Muscle of leg (tissue), 9 donors: ENCODE results near the gene LYSET. TPM values are rescaled to one million over a fixed set of nuclear protein-coding genes. Genes with fewer than 3 reads are reported as not detected.

ENCODE experiments used
- polyA plus RNA-seq, 8 donors: library from polyadenylated mRNA; unstranded; fragments of 120-200 nt; gene quantifications; one replicate each; pipeline versions ENCODE4 v1.2.1 to v1.2.3, GENCODE V29; 2013; ENCODE audit warnings: inconsistent platforms in 1 of 8, low replicate concordance in 1 of 8; ENCODE audit not compliant: insufficient read length in 8 of 8, insufficient read depth in 1 of 8
- total RNA-seq: library from RNA; stranded (reverse); fragments of 120-200 nt; gene quantifications from one replicate; pipeline ENCODE4 v1.2.4, GENCODE V29; 2013

LYSET gene
- total and polyA plus RNA-seq, 9 donors: 12.1 to 19.2 (median 16.2) TPM

Other genes starting within 250 kb of the LYSET start
- 10.0 TPM for gene ITPK1, start 69.4 kb upstream of the LYSET start, total RNA-seq
- 10 to 100 TPM; 13.7 to 25.7 (median 17.8) TPM for gene ITPK1, start 69.4 kb upstream of the LYSET start, polyA plus RNA-seq
- gene MOAP1, start 420 bp upstream of the LYSET start, total RNA-seq: 27.0 TPM
- gene MOAP1, start 420 bp upstream of the LYSET start, polyA plus RNA-seq: 10 to 100 TPM; 21.0 to 23.8 (median 22.8) TPM
- gene GON7, start 21.7 kb downstream of the LYSET start, total RNA-seq: 10.8 TPM
- 10 to 100 TPM in 3 of 8 donors, 1 to 10 TPM in 5; 8.6 to 12.5 (median 9.4) TPM for gene GON7, start 21.7 kb downstream of the LYSET start, polyA plus RNA-seq
- 20.6 TPM for gene UBR7, start 21.9 kb downstream of the LYSET start, total RNA-seq
- gene UBR7, start 21.9 kb downstream of the LYSET start, polyA plus RNA-seq: 10 to 100 TPM; 23.2 to 29.5 (median 25.7) TPM
- gene BTBD7, start 147.7 kb downstream of the LYSET start, total RNA-seq: 18.9 TPM
- 10 to 100 TPM; 17.2 to 27.2 (median 20.6) TPM for gene BTBD7, start 147.7 kb downstream of the LYSET start, polyA plus RNA-seq
- not detected for gene COX8C, start 161.9 kb downstream of the LYSET start, total RNA-seq
- under 1 TPM in 4 of 8 donors, not detected in 4; 0.23 to 0.74 (median 0.34) TPM for gene COX8C, start 161.9 kb downstream of the LYSET start, polyA plus RNA-seq
- 0.27 TPM for gene UNC79, start 245.6 kb downstream of the LYSET start, total RNA-seq
- gene UNC79, start 245.6 kb downstream of the LYSET start, polyA plus RNA-seq: under 1 TPM; 0.24 to 0.60 (median 0.37) TPM